ENCODE measurements around the gene DNAH10.

DNAH10 gene

DNA sequence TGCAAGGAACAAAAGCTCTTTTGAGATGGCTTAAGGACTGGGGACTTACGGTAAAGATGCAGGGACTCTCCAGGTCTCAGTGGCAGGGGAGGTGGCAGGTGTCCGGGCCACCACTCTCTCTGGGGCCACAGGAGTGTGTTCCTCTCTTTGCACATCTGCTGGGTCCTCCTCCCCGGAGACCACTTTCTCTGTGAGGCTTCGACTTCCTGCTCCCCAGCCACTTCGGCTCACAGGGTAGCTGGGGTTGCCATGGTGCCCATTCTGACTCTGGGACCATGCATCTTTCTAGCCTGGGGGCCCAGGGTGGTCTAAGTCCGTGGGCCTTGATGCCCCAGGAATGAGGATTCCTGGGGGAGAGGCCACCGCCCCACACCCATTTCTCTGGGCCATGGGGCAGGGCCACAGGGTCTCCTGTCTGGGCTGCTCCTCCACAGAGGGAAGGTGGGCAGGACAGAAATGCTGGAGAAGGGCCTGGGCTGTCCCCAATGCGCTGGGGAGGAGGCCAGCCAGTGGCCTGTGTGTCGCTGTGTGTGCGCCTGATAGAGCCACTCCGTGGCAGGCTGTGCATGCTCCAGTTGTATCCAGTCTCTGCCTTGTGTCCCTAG, 172.0 kb downstream of the DNAH10 start:
- DNase-seq (ENCODE audit: low read depth, low spot score), result no peak

DNA sequence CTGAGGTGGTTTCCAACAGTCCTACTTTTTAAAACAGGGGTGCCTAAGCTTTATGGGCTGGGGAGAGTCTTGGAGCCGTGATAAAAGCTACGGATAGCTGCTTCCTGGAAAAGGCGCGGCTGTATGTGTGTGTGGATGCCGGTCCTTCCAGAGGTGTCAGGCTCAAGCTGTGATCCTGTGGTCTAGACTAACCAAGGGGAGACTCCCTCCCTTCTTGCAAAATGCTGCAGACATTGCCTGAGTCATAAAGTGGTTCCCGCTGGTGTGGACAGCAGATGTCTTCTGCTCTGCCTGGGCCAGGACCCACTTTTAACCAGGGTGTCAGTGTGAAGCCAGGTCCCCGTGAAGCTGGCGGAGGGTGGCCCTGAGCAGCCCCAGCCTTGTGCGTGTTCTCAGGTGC, 172.7 kb downstream of the DNAH10 start:
- no peak for DNase-seq (ENCODE audit: low read depth, low spot score)

- DNase-seq (ENCODE audit: low read depth, low spot score), result no peak
These were observed 173.9 kb downstream of the DNAH10 start for GRCh38 chr12:123935956-123936355.

DNA sequence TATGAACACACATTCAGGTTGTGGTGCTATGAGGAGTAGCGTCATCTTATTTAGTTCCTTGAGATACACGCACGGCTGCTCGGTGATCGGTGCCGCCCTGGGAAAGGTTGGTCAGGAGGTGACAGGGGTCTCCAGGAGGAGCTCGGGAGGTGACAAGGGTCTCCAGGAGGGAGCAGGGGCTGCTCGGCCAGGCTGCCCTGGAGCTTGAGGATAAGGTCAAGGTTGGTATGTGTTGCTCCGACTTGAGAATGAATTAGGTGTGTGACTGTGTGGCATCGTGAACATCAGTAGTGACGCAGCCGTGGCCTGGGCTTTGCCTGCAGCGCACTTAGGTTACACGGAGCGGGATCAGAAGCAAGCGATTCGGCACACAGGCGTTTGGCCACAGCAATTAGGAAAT, 174.4 kb downstream of the DNAH10 start:
- DNase-seq (ENCODE audit: low read depth, low spot score), result no peak

DNA sequence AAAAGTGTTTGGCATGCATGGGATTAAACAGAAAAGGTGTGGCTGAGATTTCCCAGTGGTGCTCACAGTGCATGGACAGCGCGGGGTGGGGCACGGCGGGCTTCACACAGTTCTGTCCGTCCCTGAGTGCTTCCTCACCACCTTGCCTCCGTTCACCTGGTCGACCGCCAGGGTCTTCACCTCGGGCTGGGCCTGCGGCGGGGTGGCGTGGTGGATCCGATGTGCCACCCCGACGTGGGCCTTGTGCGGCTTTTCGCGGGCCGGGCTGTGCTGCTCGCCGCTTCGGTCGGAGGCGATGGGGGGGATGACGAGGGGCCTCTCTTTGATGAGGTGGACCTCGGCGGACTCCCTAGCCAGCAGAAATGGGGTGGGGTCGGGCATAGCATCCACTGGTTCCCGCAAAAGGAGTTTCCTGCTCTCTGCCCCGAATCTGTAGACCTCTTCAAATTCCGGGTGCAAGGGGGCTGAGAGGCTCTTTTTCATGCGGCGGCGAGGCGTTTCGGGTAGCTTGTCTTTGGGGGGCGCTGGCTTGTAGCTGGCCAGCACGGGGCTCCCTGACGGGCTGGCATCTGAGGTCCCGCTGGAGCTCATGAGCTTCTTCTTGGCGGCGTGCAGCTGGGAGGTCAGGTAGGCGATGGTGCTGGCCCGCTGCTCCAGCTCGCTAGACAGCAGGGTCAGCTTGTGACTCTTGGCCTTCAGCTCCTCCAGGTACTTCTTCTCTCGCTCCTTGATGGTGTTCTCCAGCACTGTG, 175.0 kb downstream of the DNAH10 start:
- DNase-seq (ENCODE audit: low read depth, low spot score), result no peak

- no peak for DNase-seq (ENCODE audit: low read depth, low spot score)
These were observed 175.8 kb downstream of the DNAH10 start for GRCh38 chr12:123937707-123938591.

DNA sequence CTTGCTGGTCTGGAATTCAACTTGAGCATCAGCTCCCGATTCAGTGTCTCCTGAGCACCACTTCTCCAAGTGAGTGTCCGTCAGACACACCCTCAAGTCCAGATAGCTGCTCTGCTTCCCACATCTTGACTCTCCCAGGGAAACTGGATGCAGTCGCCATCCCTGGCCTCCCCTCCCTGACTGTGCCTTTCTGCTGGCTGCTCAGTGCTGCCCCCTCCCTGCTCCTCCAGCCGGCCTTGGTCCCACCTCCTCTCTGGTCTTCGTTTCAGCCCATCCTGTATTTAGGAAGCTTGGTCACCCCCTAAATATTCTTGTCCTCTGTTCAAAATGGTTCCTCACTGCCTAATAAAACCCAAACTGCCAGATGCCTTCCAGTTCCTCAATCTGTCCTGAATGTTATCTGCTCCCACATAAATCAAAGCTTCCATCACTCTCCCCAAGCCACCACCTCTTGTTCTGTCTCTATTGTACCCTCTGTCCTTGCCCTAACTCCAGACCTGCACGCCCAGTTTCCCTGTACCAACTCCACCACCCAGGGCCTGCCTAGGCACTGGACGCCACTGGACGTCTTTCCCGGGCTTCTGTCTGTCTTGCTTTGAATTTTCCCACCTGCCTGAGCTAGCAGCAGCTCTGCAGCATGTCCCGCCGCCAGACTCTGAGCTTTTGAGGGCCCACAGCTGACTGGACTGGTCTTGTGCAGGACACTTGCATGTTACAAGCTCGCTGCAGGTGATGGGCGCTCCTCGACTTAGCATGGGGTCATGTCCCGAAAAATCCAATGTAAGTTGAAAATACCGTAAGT, 176.8 kb downstream of the DNAH10 start:
- no peak for DNase-seq (ENCODE audit: low read depth, low spot score)

- no peak for DNase-seq (ENCODE audit: low read depth, low spot score)
These were observed 177.9 kb downstream of the DNAH10 start for GRCh38 chr12:123939716-123940626.

- DNase-seq (ENCODE audit: low read depth, low spot score), result no peak
These were observed 178.5 kb downstream of the DNAH10 start for GRCh38 chr12:123940627-123940966.

DNA sequence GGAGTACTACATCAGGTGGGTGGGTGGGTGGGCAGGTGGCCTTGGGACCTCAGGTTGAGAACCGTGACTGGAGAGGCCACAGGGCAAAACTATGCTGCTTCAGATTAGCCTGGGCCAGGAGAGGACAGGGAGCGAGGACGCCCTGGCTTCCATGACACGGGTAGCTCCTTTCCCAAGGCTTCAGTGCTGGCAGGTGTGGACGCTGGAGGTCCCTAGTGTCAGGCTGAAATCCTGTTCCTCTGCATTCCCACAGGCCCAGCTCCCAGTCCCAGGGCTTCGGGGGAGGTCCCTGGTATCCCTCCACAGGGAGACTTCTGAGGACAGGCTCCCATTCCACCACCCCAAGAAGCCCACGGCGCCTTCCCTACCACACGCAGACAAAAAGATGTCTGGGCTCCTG, 178.9 kb downstream of the DNAH10 start:
- DNase-seq (ENCODE audit: low read depth, low spot score), result no peak

GRCh38 chr12:123941624-123942237, 179.6 kb downstream of the DNAH10 start:
- DNase-seq (ENCODE audit: low read depth, low spot score), result no peak

- no peak for DNase-seq (ENCODE audit: low read depth, low spot score)
These were observed 180.1 kb downstream of the DNAH10 start for GRCh38 chr12:123942238-123942653.

DNA sequence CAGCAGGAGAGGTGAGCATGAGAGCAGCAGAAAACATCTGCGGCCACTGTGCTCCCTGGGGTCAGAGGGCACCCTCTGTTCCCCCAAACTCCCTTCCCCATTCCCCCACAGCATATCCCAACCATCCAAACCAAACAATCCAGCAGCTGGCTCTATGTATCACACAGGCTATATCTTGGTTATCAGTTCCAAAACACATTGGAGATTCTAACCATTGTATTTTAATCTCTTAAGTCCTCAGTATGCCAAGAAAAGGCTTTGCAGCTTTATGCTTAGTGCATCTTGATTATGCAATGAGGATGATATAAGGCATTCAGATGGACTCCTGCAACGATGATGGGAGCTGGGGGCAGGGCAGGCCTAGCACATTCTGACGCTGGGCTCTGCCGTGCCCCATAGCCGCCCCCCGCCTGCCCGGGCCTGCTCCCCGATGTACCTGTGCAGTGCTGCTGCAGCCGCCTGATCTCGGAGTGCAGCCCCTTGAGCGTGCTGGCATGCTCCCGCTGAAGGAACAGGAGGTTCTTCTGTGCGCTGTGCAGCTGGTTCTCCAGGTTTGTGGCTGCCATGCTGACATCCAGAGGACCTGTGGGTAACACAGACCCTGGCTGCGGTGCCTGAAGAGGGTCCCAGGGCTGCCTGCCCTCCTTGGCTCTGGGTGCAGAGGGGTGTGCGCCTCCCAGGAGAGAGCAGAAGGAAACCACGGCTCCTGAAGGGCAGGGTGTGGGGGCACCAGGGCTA, 181.0 kb downstream of the DNAH10 start:
- DNase-seq (ENCODE audit: low read depth, low spot score), result no peak

DNA sequence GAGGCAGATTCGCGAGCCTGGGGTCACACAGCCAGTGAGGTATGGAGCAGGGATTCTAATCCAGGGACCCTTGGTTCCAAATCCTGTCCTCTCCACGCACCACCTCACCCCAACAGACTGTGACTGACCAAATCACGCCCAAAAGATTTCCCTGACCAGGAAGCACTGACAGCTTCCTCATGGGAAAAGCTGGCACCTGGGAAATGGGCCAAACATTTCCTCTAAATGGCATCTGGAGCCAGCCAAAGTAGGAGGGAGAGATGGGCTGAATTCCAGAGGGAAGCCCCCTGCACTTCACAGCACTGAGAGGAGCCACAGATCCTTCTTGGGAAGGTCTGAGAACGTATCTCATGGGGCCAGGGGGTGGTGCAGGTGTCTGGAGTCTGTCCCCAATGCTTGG, 181.7 kb downstream of the DNAH10 start:
- no peak for DNase-seq (ENCODE audit: low read depth, low spot score)

DNA sequence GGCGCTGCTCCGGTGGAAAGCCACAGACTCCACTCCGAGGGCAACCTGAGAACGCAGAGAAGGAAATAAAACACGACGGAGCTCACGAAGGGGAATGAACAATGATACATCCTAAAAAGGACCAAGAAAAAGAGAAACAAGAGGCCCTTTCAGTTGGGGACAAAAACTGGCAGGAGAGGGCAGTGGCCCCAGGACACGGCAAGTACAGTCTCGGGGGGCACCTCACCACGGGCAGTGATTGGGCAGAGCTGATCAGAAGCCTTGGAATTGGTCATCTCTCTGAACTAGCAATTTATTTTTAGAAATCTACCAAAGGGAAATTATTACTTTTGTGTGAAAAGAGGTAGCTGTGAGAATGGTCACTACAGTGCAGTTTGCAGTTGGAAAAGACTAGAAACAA, 182.6 kb downstream of the DNAH10 start:
- DNase-seq (ENCODE audit: low read depth, low spot score), result no peak

DNA sequence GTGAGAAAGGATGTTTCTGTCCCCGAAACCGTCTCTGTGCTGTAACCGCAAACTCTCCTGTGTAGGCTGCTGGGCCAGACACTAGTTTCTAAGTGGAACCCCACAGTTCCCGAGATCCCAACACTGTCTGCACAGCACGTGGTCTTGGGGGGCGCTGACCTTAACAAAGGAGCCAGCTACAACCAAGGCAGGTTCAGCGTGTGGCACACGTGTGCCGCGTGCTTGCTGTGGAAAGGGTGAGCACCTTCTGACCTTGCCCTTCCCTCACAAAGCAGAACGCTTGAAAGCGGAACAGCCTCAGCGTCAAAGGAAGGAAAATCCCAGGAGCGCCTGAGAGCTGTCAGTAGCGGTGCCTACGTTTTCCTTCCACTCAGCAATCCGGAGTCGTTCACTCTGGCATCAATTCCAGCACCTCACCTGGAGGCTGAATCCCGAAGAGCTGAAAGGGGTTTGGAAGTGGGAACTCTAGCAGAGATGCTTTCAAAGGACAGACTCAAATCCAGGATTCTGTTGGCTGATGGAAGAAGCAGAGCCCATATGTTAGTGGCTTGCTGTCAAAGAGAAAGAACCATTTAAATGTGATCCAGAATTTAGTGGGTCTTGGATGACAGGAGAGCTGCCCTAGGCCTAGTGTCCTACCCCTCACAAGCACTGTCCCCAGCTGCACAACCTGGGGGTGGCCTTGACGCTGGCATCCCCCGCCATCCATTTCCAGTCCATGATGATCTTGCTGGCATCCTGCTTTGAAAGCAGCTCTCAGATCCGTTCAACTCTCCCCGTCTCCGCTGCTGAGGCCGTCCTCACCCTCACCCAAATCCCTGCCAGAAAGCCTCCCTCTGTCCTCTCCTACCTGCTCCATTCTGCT, 183.4 kb downstream of the DNAH10 start:
- DNase-seq (ENCODE audit: low read depth, low spot score), result no peak

GRCh38 chr12:123946152-123946515, 184.0 kb downstream of the DNAH10 start:
- DNase-seq (ENCODE audit: low read depth, low spot score), result no peak

Data from iPS DF 19.7 (cell line).